Transverse colon (tissue), 4 donors: ENCODE measurements around the gene INO80E. TPM values are rescaled to one million over a fixed set of nuclear protein-coding genes. Genes with fewer than 3 reads are reported as not detected.
A peak's percentile ranks its signal among the peaks of the same experiment; 100 is the strongest.

Source experiments
- DNase-seq: peaks from one replicate; pipeline ENCODE4 v3.0.0-alpha.2; 2019
- H3K27ac ChIP-seq, 4 donors: fragments of 200-600 bp; sonication (generic); 2 replicates each; pipeline ENCODE4 v1.5.1; 2016 to 2018; ENCODE audit warnings: inconsistent platforms in 4 of 4
- H3K27me3 ChIP-seq: fragments of 200-600 bp; sonication (generic); 2 replicates; pipeline ENCODE4 v1.5.1; 2017; ENCODE audit warnings: inconsistent platforms
- H3K36me3 ChIP-seq, 4 donors: fragments of 200-600 bp; sonication (generic); 2 replicates each; pipeline ENCODE4 v1.5.1; 2017 to 2019; ENCODE audit warnings: inconsistent platforms in 4 of 4
- H3K4me1 ChIP-seq, 4 donors: fragments of 200-600 bp; sonication (generic); 2 replicates each; pipeline ENCODE4 v1.5.1; 2017 to 2020; ENCODE audit warnings: inconsistent platforms in 4 of 4
- H3K4me3 ChIP-seq, 4 donors: fragments of 200-600 bp; sonication (generic); 1 replicate in 1 of 4; 2 replicates in 3 of 4; pipeline versions ENCODE4 v1.5.1 to v1.6.1; 2017 to 2019; ENCODE audit warnings: inconsistent platforms in 4 of 4
- H3K9me3 ChIP-seq, 2 donors: fragments of 200-600 bp; sonication (generic); 2 replicates each; pipeline ENCODE4 v1.5.1; 2017 to 2019; ENCODE audit warnings: inconsistent platforms in 2 of 2
- CTCF ChIP-seq, 5 experiments: fragments of 200-600 bp in 3 of 5; fragments of 450-650 bp in 2 of 5; sonication (generic) in 3 of 5; IDR thresholded peaks; 1 replicate in 2 of 5; 2 replicates in 3 of 5; pipeline ENCODE4 v1.5.1; 2016 to 2017; ENCODE audit warnings: antibody characterized with exemption in 5 of 5, inconsistent platforms in 3 of 5, mild to moderate bottlenecking in 2 of 5, moderate library complexity in 1 of 5
- EP300 ChIP-seq: sonication (generic); formaldehyde crosslinking; IDR thresholded peaks from one replicate; pipeline ENCODE4 v1.6.1; 2017; ENCODE audit warnings: antibody characterized with exemption, low read depth
- POLR2A ChIP-seq: fragments of 450-650 bp; IDR thresholded peaks from one replicate; pipeline ENCODE4 v1.6.1; 2016; ENCODE audit warnings: antibody characterized with exemption, mild to moderate bottlenecking, moderate library complexity
- POLR2AphosphoS5 ChIP-seq, 3 donors: sonication (generic); formaldehyde crosslinking; IDR thresholded peaks; one replicate each; pipeline ENCODE4 v1.6.1; 2016; ENCODE audit warnings: antibody characterized with exemption in 3 of 3
- WGBS, 2 donors: methylation state at CpG; one replicate each; pipeline ENCODE4 v1.1.5; 2018; ENCODE audit warnings: low coverage in 1 of 2; 5-methylcytosine and 5-hydroxymethylcytosine counted together
- in situ Hi-C, 4 donors: fragments of 200-750 bp; cut with MboI; loops; one replicate each; pipeline versions ENCODE4 v1.15.0 to v1.15.1; 2017; ENCODE audit warnings: low sequenced_read_pairs in 3 of 4, low pct_ligation_motif_present in 1 of 4, low pct_unique_long_range_greater_than_20kb in 1 of 4
- intact Hi-C: fragments of 100-400 bp; cut with DNase I; formaldehyde crosslinking; loops from one replicate; pipeline ENCODE4 v1.15.1; 2023; ENCODE audit warnings: low total_unique reads
- total RNA-seq, 4 donors: library from RNA; depleted of rRNA; stranded (reverse); fragments of >200 nt; gene quantifications; one replicate each; pipeline ENCODE4 v1.1.0, GENCODE V29; 2016

Gene INO80E
- total RNA-seq, result 10 to 100 TPM; 65.6 to 94.3 (median 73.0) TPM

- Histone ChIP-seq H3K27ac (peak within 1 kb of the TSS; percentile 93 to 99 (median 96)), H3K9me3 (no peaks in the 10 kb centered on the region), H3K27me3 (no peaks in the 10 kb centered on the region), H3K4me1 (peaks cover 11 to 25% (median 21%) of the 10 kb centered on the region in 4 donors), H3K4me3 (peak within 1 kb of the TSS; percentile 41 to 68 (median 60)), H3K36me3 (no peaks in the 10 kb centered on the region)
- TF ChIP-seq POLR2AphosphoS5 (IDR thresholded peaks at IDR 0.05) (peak; percentile 50 to 81 (median 75)), POLR2A (peak; percentile 35), CTCF (IDR thresholded peaks at IDR 0.05) (no peak), EP300 (no peak)
- in situ Hi-C loops (no loop called here), intact Hi-C loops (no loop called here)
- WGBS, 2 donors, result 0% methylated on average over 49 of the region's 65 CpGs; no CpG with 5 or more reads in 1 of the 2 donors
- peak; percentile 99 for DNase-seq
Observed at GRCh38 chr16:29995911-29996765, at the start of gene INO80E. INO80E (plus strand) TSS chr16:29996241; CDS start chr16:29996311, 70 bp downstream.

- in situ Hi-C loops, result no loop called here
- no peaks in the 10 kb centered on the region for H3K9me3 ChIP-seq
- H3K4me1 ChIP-seq, result peaks cover 0 to 16% (median 7%) of the 10 kb centered on the region in 4 donors
- WGBS, 2 donors, result 71 to 82% methylated on average over 2 of the region's 2 CpGs
- H3K4me3 ChIP-seq, result no peak overlapping the region
- intact Hi-C loops, result no loop called here
- no peaks in the 10 kb centered on the region for H3K27me3 ChIP-seq
- TF ChIP-seq POLR2AphosphoS5 (IDR thresholded peaks at IDR 0.05), result no peak
- no peak for TF ChIP-seq EP300
- no peak for TF ChIP-seq CTCF (IDR thresholded peaks at IDR 0.05)
- no peak for TF ChIP-seq POLR2A
- H3K27ac ChIP-seq, result no peak overlapping the region
- no peak for DNase-seq
- no peaks in the 10 kb centered on the region for H3K36me3 ChIP-seq
Observed at GRCh38 chr16:29947897-29948296, 48.1 kb upstream of the INO80E start.

- no peak for DNase-seq
- Histone ChIP-seq H3K4me1 (no peaks in the 10 kb centered on the region), H3K27me3 (no peaks in the 10 kb centered on the region), H3K4me3 (no peak overlapping the region), H3K27ac (no peak overlapping the region), H3K36me3 (no peaks in the 10 kb centered on the region), H3K9me3 (no peaks in the 10 kb centered on the region)
- intact Hi-C loops, result no loop called here
- WGBS, 2 donors, result 92% methylated on average over 4 of the region's 4 CpGs; no CpG with 5 or more reads in 1 of the 2 donors
- in situ Hi-C loops, result no loop called here
- no peak for TF ChIP-seq POLR2A
- no peak for TF ChIP-seq EP300
- no peak for TF ChIP-seq CTCF (IDR thresholded peaks at IDR 0.05)
- no peak for TF ChIP-seq POLR2AphosphoS5 (IDR thresholded peaks at IDR 0.05)
Observed at GRCh38 chr16:29950806-29951461, 45.1 kb upstream of the INO80E start.

- H3K4me3 ChIP-seq, result no peak overlapping the region
- no peak for DNase-seq
- no peak for TF ChIP-seq EP300
- TF ChIP-seq POLR2A, result no peak
- no peak for TF ChIP-seq POLR2AphosphoS5 (IDR thresholded peaks at IDR 0.05)
- TF ChIP-seq CTCF (IDR thresholded peaks at IDR 0.05), result no peak
- H3K27me3 ChIP-seq, result no peaks in the 10 kb centered on the region
- in situ Hi-C loops (no loop called here), intact Hi-C loops (no loop called here)
- WGBS, 2 donors, result 81% methylated on average over 8 of the region's 8 CpGs; no CpG with 5 or more reads in 1 of the 2 donors
- no peak overlapping the region for H3K27ac ChIP-seq
- no peaks in the 10 kb centered on the region for H3K9me3 ChIP-seq
- no peaks in the 10 kb centered on the region for H3K36me3 ChIP-seq
- no peaks in the 10 kb centered on the region for H3K4me1 ChIP-seq
Observed at GRCh38 chr16:29951625-29952365, 44.2 kb upstream of the INO80E start.
